Common myeloid progenitor, CD34-positive (primary cell): ENCODE data around the gene CCNQ.

Source experiments
- CTCF ChIA-PET: fragments of 350-600 bp; sonication (Branson Sonifier 250); formaldehyde crosslinking; loops from one replicate; lab custom pipeline; 2021; ENCODE audit warnings: antibody characterized with exemption; lab: Charles Lee
- POLR2A ChIA-PET: fragments of 350-600 bp; sonication (Branson Sonifier 250); formaldehyde crosslinking; loops from one replicate; lab custom pipeline; 2021; ENCODE audit warnings: antibody characterized with exemption; lab: Charles Lee
- DNase-seq, 3 donors: peaks; one replicate each; pipeline versions ENCODE4 v3.0.0 to v3.0.0-alpha.2; 2013
- H3K27ac ChIP-seq, 2 experiments: 1 replicate in 1 of 2; 2 replicates in 1 of 2; pipeline ENCODE4 v1.7.0; 2013; ENCODE audit warnings: inconsistent platforms in 2 of 2, low read length in 2 of 2, mild to moderate bottlenecking in 2 of 2, low read depth in 1 of 2, moderate library complexity in 1 of 2; ENCODE audit not compliant: severe bottlenecking in 2 of 2, insufficient read depth in 1 of 2, poor library complexity in 1 of 2
- H3K27me3 ChIP-seq, 5 experiments: replicated peaks in 2 of 5; 1 replicate in 3 of 5; 2 replicates in 2 of 5; pipeline versions ENCODE4 v1.6.1 to v1.7.0; 2013; ENCODE audit warnings: low read length in 4 of 5, mild to moderate bottlenecking in 2 of 5, moderate library complexity in 2 of 5, inconsistent platforms in 1 of 5; ENCODE audit not compliant: insufficient read depth in 5 of 5, control insufficient read depth in 4 of 5
- H3K36me3 ChIP-seq, 4 experiments: 1 replicate in 2 of 4; 2 replicates in 2 of 4; pipeline versions ENCODE4 v1.6.1 to v1.7.0; 2013; ENCODE audit warnings: low read length in 3 of 4, control low read depth in 1 of 4, mild to moderate bottlenecking in 1 of 4; ENCODE audit not compliant: control insufficient read depth in 4 of 4, insufficient read depth in 4 of 4
- H3K4me1 ChIP-seq, 4 experiments: 1 replicate in 3 of 4; 2 replicates in 1 of 4; pipeline versions ENCODE4 v1.6.1 to v1.7.1; 2013; ENCODE audit warnings: low read length in 3 of 4, mild to moderate bottlenecking in 3 of 4, control low read depth in 1 of 4, inconsistent platforms in 1 of 4, moderate library complexity in 1 of 4; ENCODE audit not compliant: control insufficient read depth in 4 of 4, insufficient read depth in 4 of 4; ENCODE audit errors: control extremely low read depth in 1 of 4
- H3K4me3 ChIP-seq, 7 experiments: 1 replicate in 4 of 7; 2 replicates in 3 of 7; pipeline versions ENCODE4 v1.5.1 to v1.7.0; 2013; ENCODE audit warnings: mild to moderate bottlenecking in 7 of 7, low read length in 6 of 7, moderate library complexity in 6 of 7, inconsistent platforms in 2 of 7, low read depth in 2 of 7, control low read depth in 1 of 7; ENCODE audit not compliant: insufficient read depth in 4 of 7, control insufficient read depth in 1 of 7; ENCODE audit errors: extremely low read depth in 1 of 7
- H3K9me3 ChIP-seq, 5 experiments: 1 replicate in 4 of 5; 2 replicates in 1 of 5; pipeline versions ENCODE4 v1.6.1 to v1.7.1; 2013; ENCODE audit warnings: low read length in 4 of 5, mild to moderate bottlenecking in 2 of 5, inconsistent platforms in 1 of 5, low read depth in 1 of 5, moderate library complexity in 1 of 5; ENCODE audit not compliant: control insufficient read depth in 4 of 5, insufficient read depth in 2 of 5; ENCODE audit errors: control extremely low read depth in 1 of 5
- WGBS: methylation state at CpG from one replicate; pipeline ENCODE4 v1.1.5; 2013; ENCODE audit not compliant: insufficient coverage; 5-methylcytosine and 5-hydroxymethylcytosine counted together

Gene CCNQ

DNA sequence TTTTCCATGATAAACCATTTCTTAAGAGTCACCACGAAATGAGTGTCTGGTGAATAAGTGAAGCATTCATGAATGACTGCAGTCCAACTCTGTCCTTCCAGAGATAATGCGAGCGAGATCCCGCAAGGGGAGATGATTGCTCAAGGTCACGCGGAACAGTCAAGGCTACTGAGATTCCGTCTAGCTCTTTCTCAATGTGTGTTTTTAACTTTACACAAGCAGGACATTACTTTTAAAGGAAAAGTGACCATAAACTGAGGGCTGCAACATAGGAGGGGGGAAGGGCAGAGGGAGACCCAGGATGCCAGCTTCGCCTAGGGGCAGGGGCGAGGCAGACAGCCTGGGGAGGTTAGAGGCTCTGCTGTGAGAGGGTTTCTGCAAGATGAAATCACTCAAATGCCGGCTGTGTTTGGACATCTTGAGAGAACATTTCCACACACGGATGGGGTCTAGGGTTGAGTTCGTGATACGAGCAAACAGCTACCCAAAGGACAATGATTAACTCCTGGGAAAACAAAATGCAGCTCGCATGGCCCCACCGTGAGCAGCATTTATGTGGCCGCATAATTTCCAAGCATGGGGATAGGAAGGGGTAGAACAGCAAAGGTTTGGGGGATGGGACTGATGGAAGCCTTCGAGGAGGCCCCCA is 23.8 kb upstream of the CCNQ start:
- no peaks in the 10 kb centered on the region for H3K9me3 ChIP-seq
- no peak overlapping the region for H3K4me3 ChIP-seq
- POLR2A ChIA-PET: no interaction called here
- DNase-seq: no peak
- 90% methylated on average over 16 of the region's 17 CpGs for WGBS
- H3K27ac ChIP-seq: no peak overlapping the region
- peaks cover 0 to 32% (median 2%) of the 10 kb centered on the region in 5 experiments for H3K27me3 ChIP-seq
- no peaks in the 10 kb centered on the region for H3K36me3 ChIP-seq
- H3K4me1 ChIP-seq: peaks cover 0 to 6% (median 1%) of the 10 kb centered on the region in 4 experiments
- CTCF ChIA-PET: interaction anchor here (0.9 to 2.9 kb wide), 4 partner anchors 10 to 44 kb away, joined by 3 to 11 read pairs (median 4); no protein-coding TSS in a partner anchor

DNA sequence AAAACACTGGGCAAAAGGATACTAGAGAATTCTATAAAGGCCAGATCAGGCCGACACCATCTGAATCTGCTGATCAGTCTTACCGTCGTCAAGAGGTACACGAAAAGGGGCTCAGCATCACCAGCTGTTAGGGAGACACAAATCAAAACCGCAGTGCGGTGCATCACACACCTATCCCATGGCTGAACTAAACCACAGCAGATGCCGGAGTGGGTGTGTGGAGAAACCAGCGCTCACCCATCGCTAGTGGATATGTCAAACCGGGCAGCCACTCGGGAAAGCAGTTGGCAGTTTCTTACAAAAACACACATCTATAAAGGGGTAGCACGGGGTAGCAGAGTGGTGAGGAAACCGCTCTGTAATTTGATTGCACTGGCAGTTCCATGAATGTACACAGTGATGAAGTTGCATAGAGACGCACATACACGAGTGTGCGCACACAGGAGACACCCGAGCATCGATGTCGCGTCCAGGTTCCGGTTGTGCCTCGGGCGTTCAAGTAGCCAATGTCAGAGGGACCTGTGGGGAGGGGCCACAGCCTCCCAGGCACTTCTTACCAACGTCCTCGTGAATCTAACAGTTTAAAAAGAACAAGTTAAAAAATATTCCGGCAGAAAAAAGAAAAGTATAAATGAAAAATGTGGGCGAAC is 23.1 kb upstream of the CCNQ start:
- Histone ChIP-seq H3K27me3 (peaks cover 0 to 35% (median 2%) of the 10 kb centered on the region in 5 experiments), H3K27ac (no peak overlapping the region), H3K4me1 (no peaks in the 10 kb centered on the region), H3K9me3 (no peaks in the 10 kb centered on the region), H3K36me3 (no peaks in the 10 kb centered on the region), H3K4me3 (no peak overlapping the region)
- WGBS: 94% methylated on average over 24 of the region's 27 CpGs
- DNase-seq: no peak
- POLR2A ChIA-PET: no interaction called here
- CTCF ChIA-PET: interaction anchor here (2.6 to 2.9 kb wide), 2 partner anchors 10 to 14 kb away, joined by 6 to 11 read pairs; no protein-coding TSS in a partner anchor

DNA sequence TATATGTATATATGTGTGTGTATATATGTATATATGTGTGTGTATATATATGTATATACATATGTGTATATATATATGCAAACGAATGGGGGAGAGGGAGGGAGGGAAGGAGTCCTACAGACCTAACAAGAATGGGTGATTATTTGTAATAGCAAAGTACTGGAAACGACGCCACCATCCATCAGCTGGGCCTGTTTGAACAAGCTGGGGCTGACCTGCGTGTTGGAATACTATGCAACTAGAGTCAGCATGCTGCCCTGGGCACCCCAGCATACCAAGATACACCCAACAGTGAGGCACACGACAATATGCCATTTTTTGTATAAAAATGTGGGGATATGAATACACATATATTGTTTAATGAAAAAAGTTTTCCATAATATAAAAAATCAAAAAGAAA is 21.6 kb upstream of the CCNQ start:
- POLR2A ChIA-PET: no interaction called here

DNA sequence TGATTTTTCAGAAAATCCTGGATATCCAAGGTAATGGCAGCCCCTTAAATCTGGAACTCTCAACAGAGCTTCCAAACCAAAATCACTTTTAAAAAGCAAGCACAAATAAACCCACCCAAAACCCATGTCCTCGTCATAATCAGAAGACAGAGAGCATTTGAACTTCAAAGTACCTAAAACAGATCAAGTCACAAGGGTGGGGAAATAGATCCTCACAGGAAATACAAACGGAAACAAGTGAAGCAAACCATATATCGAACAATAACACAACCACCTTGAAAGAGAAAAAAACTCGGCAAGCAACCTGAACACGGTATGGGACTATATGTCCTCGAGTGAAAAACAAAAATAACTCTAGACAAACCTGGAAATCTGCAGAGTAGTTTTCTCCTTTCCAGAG is 15.9 kb upstream of the CCNQ start:
- peaks cover 0 to 51% (median 8%) of the 10 kb centered on the region in 5 experiments for H3K27me3 ChIP-seq
- ChIA-PET CTCF (interaction anchor here (1.1 kb wide), 1 partner anchor 22 kb away, joined by 3 read pairs; no protein-coding TSS in a partner anchor), POLR2A (no interaction called here)
- H3K27ac ChIP-seq: no peak overlapping the region
- DNase-seq: no peak
- 88% methylated on average over 5 of the region's 6 CpGs for WGBS
- no peak overlapping the region for H3K4me3 ChIP-seq
- peaks cover 0 to 7% (median 0%) of the 10 kb centered on the region in 4 experiments for H3K4me1 ChIP-seq
- H3K36me3 ChIP-seq: no peaks in the 10 kb centered on the region
- peaks cover 0 to 10% (median 0%) of the 10 kb centered on the region in 5 experiments for H3K9me3 ChIP-seq

More for the DNA sequence above, 21.6 kb upstream of the CCNQ start:
- no peak for DNase-seq
- Histone ChIP-seq H3K4me1 (no peaks in the 10 kb centered on the region), H3K36me3 (no peaks in the 10 kb centered on the region), H3K27me3 (peaks cover 0 to 48% (median 8%) of the 10 kb centered on the region in 5 experiments), H3K27ac (no peak overlapping the region), H3K4me3 (no peak overlapping the region), H3K9me3 (no peaks in the 10 kb centered on the region)
- WGBS: 100% methylated on average over 2 of the region's 5 CpGs
- CTCF ChIA-PET: no interaction called here

DNA sequence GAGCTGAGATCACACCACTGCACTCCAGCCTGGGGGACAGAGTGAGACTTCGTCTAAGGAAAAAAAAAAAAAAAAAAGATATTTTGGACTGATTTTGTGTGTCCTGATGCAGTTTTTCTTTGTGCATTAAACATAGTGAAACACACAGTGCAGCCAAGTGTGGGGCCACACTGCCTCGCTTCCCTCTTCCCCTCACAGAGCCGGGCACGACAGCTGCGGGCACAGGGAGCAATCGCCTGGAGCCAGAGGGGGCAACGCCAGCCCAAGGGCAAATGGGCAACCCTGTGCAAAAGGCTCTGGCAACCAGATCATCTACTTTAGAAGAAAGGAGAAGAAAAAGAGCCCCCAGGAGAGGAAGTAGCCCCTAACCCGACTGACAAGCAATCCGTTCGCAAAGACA is 13.5 kb upstream of the CCNQ start:
- no peak for DNase-seq
- H3K4me3 ChIP-seq: no peak overlapping the region
- peaks cover 0 to 10% (median 0%) of the 10 kb centered on the region in 5 experiments for H3K9me3 ChIP-seq
- H3K36me3 ChIP-seq: no peaks in the 10 kb centered on the region
- ChIA-PET POLR2A (no interaction called here), CTCF (interaction anchor here (0.7 to 2.5 kb wide), 5 partner anchors 10 to 57 kb away, joined by 3 to 7 read pairs (median 4); no protein-coding TSS in a partner anchor)
- 91% methylated on average over 8 of the region's 10 CpGs for WGBS
- H3K4me1 ChIP-seq: peaks cover 0 to 11% (median 1%) of the 10 kb centered on the region in 4 experiments
- H3K27ac ChIP-seq: no peak overlapping the region
- H3K27me3 ChIP-seq: peaks cover 0 to 50% (median 4%) of the 10 kb centered on the region in 5 experiments

DNA sequence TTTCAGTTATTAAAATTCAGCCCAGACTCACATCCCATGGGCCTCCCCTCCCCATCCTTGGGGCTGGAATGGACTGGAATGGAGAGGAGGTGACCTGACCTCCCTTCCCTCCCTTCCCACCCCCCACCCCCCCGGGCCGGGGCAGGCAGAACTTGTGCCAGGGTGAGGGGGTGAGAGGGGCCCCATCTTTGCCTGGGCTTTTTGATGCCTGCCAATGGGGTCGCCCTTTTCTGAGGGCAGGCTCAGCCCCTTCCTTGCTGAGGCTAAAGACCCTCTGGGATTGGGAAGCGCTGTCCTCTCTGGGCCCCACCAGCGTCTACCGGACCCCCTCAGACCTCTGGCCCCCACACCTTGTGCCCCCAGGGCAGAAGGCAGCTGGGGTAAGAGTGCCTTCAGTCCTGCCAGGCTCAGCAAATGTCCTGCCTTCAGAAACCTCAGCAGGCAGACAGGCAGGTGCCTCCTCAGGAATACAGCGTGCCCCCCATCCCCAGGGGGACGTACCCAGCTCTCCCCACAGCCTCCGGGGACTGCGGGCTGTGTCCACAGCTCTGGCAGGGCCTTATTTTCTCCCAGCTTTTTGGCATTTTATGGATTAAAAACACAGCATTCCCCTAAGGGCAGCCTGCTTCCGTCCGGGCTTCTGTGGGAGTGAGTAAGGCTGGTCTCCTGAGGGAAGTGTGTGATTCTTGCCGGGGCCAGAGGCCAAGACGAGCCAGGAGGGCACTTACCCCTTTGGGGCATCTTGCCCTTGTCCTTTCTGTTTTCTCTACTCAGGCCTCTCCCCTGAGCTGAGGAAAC is 12.6 kb upstream of the CCNQ start:
- Histone ChIP-seq H3K36me3 (no peaks in the 10 kb centered on the region), H3K27ac (no peak overlapping the region), H3K4me1 (peaks cover 0 to 11% (median 1%) of the 10 kb centered on the region in 4 experiments), H3K9me3 (peaks cover 0 to 10% (median 0%) of the 10 kb centered on the region in 5 experiments), H3K4me3 (no peak overlapping the region), H3K27me3 (peaks cover 0 to 42% (median 3%) of the 10 kb centered on the region in 5 experiments)
- CTCF ChIA-PET: interaction anchor here (0.7 to 2.5 kb wide), 8 partner anchors 11 to 58 kb away, joined by 3 to 7 read pairs (median 4); no protein-coding TSS in a partner anchor
- POLR2A ChIA-PET: no interaction called here
- WGBS: 89% methylated on average over 7 of the region's 14 CpGs
- DNase-seq: no peak
